Thyroid gland (tissue), 4 donors: Measurements from ENCODE around the gene ZBTB33.

ENCODE experiments used
- POLR2A ChIP-seq, 2 donors: fragments of 450-650 bp; IDR thresholded peaks; one replicate each; pipeline ENCODE4 v1.6.1; 2017; ENCODE audit warnings: antibody characterized with exemption in 2 of 2, mild to moderate bottlenecking in 2 of 2, moderate library complexity in 1 of 2
- TF ChIP-seq, protein P1 (sequence below), 6 experiments: fragments of 200-600 bp in 3 of 6; fragments of 450-650 bp in 3 of 6; sonication (generic) in 3 of 6; IDR thresholded peaks; one replicate each; pipeline ENCODE4 v1.5.1; 2016 to 2019; ENCODE audit warnings: antibody characterized with exemption in 6 of 6, mild to moderate bottlenecking in 2 of 6, inconsistent platforms in 1 of 6, moderate library complexity in 1 of 6

DNA sequence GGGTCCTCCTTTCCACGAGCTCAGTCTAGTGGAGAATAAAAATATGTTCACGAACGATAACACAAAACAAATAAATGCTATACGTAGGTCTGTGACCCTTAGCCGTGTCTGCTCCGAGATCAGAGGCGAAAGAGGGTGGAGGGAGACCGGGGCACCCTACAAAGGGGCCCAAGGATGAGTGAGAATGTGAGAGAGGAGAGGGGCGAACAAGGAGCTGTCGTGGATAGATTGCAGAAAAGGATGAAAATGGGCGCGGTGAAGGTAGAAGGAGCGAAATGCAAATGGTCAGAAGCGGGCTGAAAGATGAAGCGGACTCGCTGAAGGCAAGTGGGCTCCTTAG is 6.2 kb upstream of the ZBTB33 start:
- TF ChIP-seq, protein P1, sequence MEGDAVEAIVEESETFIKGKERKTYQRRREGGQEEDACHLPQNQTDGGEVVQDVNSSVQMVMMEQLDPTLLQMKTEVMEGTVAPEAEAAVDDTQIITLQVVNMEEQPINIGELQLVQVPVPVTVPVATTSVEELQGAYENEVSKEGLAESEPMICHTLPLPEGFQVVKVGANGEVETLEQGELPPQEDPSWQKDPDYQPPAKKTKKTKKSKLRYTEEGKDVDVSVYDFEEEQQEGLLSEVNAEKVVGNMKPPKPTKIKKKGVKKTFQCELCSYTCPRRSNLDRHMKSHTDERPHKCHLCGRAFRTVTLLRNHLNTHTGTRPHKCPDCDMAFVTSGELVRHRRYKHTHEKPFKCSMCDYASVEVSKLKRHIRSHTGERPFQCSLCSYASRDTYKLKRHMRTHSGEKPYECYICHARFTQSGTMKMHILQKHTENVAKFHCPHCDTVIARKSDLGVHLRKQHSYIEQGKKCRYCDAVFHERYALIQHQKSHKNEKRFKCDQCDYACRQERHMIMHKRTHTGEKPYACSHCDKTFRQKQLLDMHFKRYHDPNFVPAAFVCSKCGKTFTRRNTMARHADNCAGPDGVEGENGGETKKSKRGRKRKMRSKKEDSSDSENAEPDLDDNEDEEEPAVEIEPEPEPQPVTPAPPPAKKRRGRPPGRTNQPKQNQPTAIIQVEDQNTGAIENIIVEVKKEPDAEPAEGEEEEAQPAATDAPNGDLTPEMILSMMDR (IDR thresholded peaks at IDR 0.05) = no peak
- TF ChIP-seq POLR2A (IDR thresholded peaks at IDR 0.05) = no peak
